Dermis microvascular lymphatic vessel endothelial cell (primary cell): ENCODE data around the gene BROX. TPM values are rescaled to one million over a fixed set of nuclear protein-coding genes. Genes with fewer than 3 reads are reported as not detected.

Experiments
- DNase-seq, 2 donors: peaks; one replicate each; pipeline versions ENCODE4 v3.0.0 to v3.0.0-alpha.2; 2010; ENCODE audit warnings: low read depth in 2 of 2
- total RNA-seq: library from RNA; depleted of rRNA; stranded (reverse); fragments of >200 nt; gene quantifications from 2 replicates; pipeline ENCODE4 v1.2.1, GENCODE V29; 2014

The BROX gene
- total RNA-seq, 1 donor from 2014 or later: 34.1 TPM

DNA sequence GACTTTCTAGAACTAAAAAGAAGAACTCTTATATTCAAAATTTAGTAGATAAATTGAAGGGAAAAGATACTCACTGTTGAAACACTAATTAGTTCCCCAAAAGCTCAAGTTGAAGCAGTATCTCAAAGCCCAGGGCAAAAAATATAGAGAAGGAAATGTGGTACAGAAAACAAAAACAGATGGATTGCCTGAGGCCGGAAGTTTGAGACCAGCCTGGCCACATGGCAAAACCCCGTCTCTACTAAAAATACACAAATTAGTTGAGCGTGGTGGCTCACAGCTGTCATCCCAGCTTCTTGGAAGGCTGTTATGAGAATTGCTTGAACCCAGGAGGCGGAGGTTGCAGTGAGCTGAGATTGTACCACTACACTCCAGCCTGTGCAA, 60.6 kb downstream of the BROX start:
- DNase-seq: no peak

GRCh38 chr1:222777463-222777862, 65.1 kb downstream of the BROX start:
- no peak for DNase-seq

DNA sequence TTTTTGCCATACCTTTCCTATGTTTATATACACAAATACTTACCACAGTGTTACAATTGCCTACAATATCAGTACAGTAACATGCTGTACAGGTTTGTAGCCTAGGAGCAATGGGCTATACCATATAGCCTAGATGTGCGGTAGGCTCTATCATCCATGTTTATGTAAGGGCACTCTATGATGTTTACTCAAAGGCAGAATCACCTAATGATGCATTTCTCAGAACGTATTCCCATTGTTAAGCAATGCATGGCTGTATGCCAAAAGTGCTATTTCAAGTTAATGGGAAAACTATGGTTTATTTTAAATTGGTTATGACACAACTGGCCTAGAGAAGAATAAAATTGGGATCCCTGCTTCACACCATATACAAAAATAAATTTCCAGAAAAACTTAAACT, 65.6 kb downstream of the BROX start:
- DNase-seq: peak; percentile 10 to 54

DNA sequence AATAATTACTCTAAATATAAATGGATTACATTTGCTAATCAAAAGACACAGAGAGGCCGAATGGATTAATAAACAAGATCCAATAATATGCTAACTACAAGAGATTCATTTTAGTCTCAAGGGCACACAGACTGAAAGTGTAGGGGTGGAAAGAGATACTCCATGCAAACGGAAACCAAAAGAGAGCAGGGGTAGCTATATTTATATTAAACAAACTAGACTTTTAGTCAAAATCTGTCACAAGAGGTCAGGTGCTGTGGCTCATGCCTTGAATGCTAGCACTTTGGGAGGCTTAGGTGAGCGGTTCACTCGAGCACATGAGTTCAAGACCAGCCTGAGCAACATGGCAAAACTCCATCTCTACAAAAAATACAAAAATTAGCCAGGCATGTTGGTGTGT, 68.9 kb downstream of the BROX start:
- no peak for DNase-seq

DNA sequence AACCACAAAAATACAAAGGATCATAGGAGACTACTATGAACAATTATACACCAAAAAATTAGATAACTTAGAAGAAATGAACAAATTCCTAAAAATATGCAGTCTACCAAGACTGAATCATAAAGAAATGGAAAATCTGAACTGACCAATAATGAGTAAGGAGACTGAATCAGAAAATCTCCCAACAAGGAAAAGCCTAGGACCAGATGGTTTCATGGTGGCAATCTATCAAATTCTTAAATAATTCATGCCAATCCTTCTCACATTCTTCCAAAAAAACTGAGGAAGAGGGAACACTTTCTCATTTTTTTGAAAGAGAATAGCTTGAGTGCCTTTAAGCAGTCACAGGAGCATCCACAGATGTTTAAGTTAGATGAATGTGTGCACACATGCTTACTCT, 70.7 kb downstream of the BROX start:
- no peak for DNase-seq

DNA sequence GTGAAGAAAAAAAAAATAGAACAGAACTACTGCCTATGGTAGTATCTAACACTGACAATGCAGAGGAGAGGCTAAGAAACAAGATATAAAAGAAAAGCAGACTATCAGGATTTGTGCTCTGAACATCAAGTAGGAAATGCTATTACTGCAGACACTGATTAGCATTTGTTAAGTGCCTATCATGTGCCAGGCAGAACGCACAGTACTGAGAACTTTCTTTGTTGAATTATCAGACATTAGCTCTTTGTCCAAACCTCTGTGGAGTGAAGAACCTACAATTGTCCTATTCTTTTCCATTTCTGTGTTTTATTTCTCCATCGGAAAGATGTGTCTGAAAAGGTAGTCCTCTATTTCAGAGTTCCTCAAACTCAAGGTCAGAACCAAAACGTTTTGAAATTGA, 72.0 kb downstream of the BROX start:
- no peak for DNase-seq

Other genes with a start within 250 kb of the BROX start
- gene HHIPL2, start 164.5 kb upstream of the BROX start, total RNA-seq: not detected in 2 replicates
- gene TAF1A, start 122.6 kb upstream of the BROX start, total RNA-seq: 2.4 and 2.8 TPM in 2 replicates
- gene MIA3, start 94.5 kb upstream of the BROX start, total RNA-seq: 20.8 and 25.0 TPM in 2 replicates
- 33.8 and 40.2 TPM in 2 replicates for gene AIDA, start 73 bp upstream of the BROX start, total RNA-seq
- not detected in 2 replicates for gene FAM177B, start 24.6 kb downstream of the BROX start, total RNA-seq
- 0.64 and 0.89 TPM in 2 replicates for gene DISP1, start 102.5 kb downstream of the BROX start, total RNA-seq